GM10266 (cell line): ENCODE data around the gene RBFOX2.

Source experiments
- DNase-seq: peaks from one replicate; pipeline ENCODE4 v3.0.0; 2012; ENCODE audit errors: extremely low spot score
- CTCF ChIP-seq: IDR thresholded peaks from 2 replicates; pipeline ENCODE4 v1.5.1; 2012; ENCODE audit warnings: mild to moderate bottlenecking, low read depth; ENCODE audit not compliant: control insufficient read depth, insufficient read depth; ENCODE audit errors: missing control alignments

The RBFOX2 gene

GRCh38 chr22:36015811-36016529, 12.7 kb downstream of the RBFOX2 start:
- TF ChIP-seq CTCF: no peak
- DNase-seq: no peak

GRCh38 chr22:36015155-36015810, 13.3 kb downstream of the RBFOX2 start:
- no peak for TF ChIP-seq CTCF
- no peak for DNase-seq

DNA sequence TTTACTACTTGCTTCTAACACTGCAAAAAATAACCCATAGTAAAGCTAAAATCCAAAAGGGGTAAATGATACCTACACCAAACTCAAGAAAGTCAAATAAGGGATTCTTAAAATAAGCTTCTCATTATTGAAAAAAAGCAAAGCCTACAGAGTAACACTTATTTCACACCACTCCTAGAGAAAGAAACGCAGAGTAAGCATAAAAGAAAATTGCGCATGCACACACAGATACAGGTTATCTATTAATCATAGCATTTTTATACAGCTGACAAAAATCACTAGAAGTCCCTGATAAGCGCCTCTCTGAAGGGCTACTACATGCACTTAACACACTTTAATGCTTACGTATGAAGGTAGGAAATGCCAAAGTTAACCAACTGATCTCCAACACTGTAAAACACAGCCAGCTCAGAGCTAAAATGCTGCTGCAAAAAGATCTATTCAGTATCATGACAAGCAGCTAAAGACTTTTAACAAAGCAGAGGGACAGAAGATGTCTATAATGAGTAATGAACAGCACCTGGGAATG, 14.0 kb downstream of the RBFOX2 start:
- no peak for DNase-seq
- TF ChIP-seq CTCF: no peak

- no peak for DNase-seq
- TF ChIP-seq CTCF: no peak
Observed at GRCh38 chr22:36012332-36012731, 16.3 kb downstream of the RBFOX2 start.

DNA sequence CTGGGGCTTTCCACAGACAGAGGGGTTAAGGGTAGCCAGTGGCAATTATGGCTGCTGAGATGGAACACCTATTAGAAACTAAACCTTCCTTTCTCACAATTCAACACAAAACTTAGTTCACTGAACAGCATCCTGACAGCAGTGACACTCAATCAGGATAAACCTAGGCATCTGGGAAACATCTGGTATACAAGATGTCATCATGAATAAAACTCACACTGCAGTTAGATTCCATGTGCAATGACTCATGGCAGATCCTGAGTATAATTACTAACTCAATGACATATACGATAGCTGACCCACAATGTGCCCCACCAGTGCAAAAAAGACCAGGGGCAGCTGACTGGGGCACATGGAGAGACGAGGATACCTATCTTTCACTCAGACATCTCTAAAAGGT, 17.7 kb downstream of the RBFOX2 start:
- TF ChIP-seq CTCF: no peak
- no peak for DNase-seq

- DNase-seq: no peak
- no peak for TF ChIP-seq CTCF
Observed at GRCh38 chr22:36010090-36010489, 18.5 kb downstream of the RBFOX2 start.

DNA sequence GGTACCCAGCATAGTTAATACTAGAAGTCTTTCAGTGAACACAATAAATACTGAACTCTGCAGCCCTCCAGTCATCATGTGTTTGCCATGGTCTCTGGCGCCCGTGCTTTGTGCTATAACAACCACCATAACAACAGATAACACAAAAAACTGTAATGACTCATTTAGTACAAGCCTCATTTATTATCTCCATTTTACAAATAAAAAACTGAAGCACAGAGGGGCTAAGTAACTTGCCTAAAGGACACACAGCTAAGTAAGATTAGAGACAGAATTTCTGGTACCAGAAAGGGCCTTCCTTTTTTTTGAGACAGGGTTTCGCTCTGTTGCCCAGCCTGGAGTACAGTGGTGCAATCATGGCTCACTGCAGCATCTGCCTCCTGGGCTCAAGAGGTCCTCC, 19.5 kb downstream of the RBFOX2 start:
- DNase-seq: no peak

More for the DNA sequence above, 19.5 kb downstream of the RBFOX2 start:
- no peak for TF ChIP-seq CTCF
